ENCODE results near the gene ETF1. TPM values are rescaled to one million over a fixed set of nuclear protein-coding genes. Genes with fewer than 3 reads are reported as not detected.
A peak's percentile ranks its signal among the peaks of the same experiment; 100 is the strongest.

Gene ETF1
- total and polyA plus RNA-seq, 9 of the 15 experiments (the other 6 are each of a cell fraction or from before 2014, with no cell fraction given): 53.7 to 209 (median 164) TPM

- no peak for TF ChIP-seq E4F1 (CRISPR knock-in tag; IDR thresholded peaks at IDR 0.05; ENCODE audit: borderline replicate concordance)
- 0 out of 4 replicates have a peak, but pooled peaks of 1 of the 2 experiments have one; percentile 21 for TF ChIP-seq ARNT (IDR thresholded peaks at IDR 0.05)
- no peak for TF ChIP-seq THAP12 (CRISPR knock-in tag; IDR thresholded peaks at IDR 0.05)
- TF ChIP-seq TEAD1 (CRISPR knock-in tag; IDR thresholded peaks at IDR 0.05): no peak; a peak in 1 of 4 replicates
- no peak for TF ChIP-seq RNF2 (IDR thresholded peaks at IDR 0.05)
- TF ChIP-seq ZMIZ1 (IDR thresholded peaks at IDR 0.05; ENCODE audit: low read depth in 2 of 2, low read length in 2 of 2): no peak
- TF ChIP-seq ZKSCAN3 (CRISPR knock-in tag; IDR thresholded peaks at IDR 0.05): no peak
- no peak for TF ChIP-seq ZNF436 (CRISPR knock-in tag; IDR thresholded peaks at IDR 0.05)
- TF ChIP-seq ELK3 (CRISPR knock-in tag; IDR thresholded peaks at IDR 0.05): no peak
- TF ChIP-seq SRSF3 (IDR thresholded peaks at IDR 0.05; ENCODE audit: insufficient read depth, low read length): 0 out of 2 replicates have a peak, but pooled peaks have one; percentile 61
- no peak for TF ChIP-seq KDM2B (CRISPR knock-in tag; IDR thresholded peaks at IDR 0.05)
- no peak for TF ChIP-seq DIDO1 (tag; IDR thresholded peaks at IDR 0.05; ENCODE audit: low read depth)
- no peak for TF ChIP-seq ZBTB9 (CRISPR knock-in tag; IDR thresholded peaks at IDR 0.05)
- no peak for TF ChIP-seq RBFOX2 (IDR thresholded peaks at IDR 0.05; ENCODE audit: low read depth, low read length)
- TF ChIP-seq OTX1 (CRISPR knock-in tag; IDR thresholded peaks at IDR 0.05): no peak
- no peak for TF ChIP-seq ZFP30 (CRISPR knock-in tag; IDR thresholded peaks at IDR 0.05; ENCODE audit: borderline replicate concordance)
Observed at GRCh38 chr5:138543730-138544104, 681 bp upstream of the ETF1 start (continued).
